GM20000 (cell line): ENCODE results near the gene CHMP5.

Experiments used
- DNase-seq: peaks from one replicate; pipeline ENCODE4 v3.0.0; 2012; ENCODE audit warnings: low spot score
- TF ChIP-seq, protein P1 (sequence below): IDR thresholded peaks from 2 replicates; pipeline ENCODE4 v1.5.1; 2012; ENCODE audit warnings: mild to moderate bottlenecking, control low read depth; ENCODE audit errors: extremely low read depth, missing control alignments

The CHMP5 gene

GRCh38 chr9:33300546-33300945 is 35.7 kb downstream of the CHMP5 start:
- TF ChIP-seq, protein P1, sequence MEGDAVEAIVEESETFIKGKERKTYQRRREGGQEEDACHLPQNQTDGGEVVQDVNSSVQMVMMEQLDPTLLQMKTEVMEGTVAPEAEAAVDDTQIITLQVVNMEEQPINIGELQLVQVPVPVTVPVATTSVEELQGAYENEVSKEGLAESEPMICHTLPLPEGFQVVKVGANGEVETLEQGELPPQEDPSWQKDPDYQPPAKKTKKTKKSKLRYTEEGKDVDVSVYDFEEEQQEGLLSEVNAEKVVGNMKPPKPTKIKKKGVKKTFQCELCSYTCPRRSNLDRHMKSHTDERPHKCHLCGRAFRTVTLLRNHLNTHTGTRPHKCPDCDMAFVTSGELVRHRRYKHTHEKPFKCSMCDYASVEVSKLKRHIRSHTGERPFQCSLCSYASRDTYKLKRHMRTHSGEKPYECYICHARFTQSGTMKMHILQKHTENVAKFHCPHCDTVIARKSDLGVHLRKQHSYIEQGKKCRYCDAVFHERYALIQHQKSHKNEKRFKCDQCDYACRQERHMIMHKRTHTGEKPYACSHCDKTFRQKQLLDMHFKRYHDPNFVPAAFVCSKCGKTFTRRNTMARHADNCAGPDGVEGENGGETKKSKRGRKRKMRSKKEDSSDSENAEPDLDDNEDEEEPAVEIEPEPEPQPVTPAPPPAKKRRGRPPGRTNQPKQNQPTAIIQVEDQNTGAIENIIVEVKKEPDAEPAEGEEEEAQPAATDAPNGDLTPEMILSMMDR = no peak
- no peak for DNase-seq

GRCh38 chr9:33304362-33304761 is 39.5 kb downstream of the CHMP5 start:
- DNase-seq = no peak
- TF ChIP-seq, protein P1 = no peak

DNA sequence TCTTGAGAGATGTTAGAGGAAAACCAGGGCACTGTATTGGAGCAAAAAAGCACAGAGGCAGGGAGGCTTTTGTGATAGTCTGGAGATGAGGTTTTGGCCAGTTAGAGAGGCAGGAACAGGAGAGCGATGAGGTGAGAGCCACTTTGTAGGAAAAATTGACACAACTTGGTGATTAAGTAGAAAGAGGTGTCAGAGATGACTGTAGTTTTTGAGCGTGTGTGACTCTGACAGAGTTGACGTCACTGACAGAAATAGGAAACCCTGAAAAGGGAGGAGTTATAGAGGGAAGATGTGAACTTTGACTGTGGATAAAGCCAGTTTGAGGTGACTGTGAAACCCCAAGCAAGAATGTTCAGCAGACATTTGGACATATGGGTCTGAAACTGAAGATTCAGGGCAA is 41.2 kb downstream of the CHMP5 start:
- no peak for DNase-seq
- TF ChIP-seq, protein P1 = no peak

GRCh38 chr9:33307067-33307466 is 42.2 kb downstream of the CHMP5 start:
- TF ChIP-seq, protein P1 = no peak
- no peak for DNase-seq

DNA sequence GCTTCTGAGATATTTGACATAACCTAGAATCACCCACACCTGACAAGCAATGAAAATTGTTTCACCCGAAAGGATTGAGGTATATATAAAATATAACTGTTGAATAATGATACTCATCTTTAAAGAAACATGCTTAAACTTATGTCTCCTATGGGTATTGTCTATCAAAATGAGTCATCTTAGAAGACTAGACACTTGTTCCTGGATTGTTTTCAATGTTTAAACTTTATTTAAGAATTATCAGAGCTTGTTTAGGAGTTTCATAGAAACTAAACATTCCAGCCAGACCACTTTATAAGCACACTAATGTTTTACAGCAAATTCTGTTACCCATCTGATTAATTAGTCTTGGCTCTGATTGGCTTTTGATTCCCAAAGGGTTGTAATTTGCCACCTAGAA is 45.1 kb downstream of the CHMP5 start:
- TF ChIP-seq, protein P1 = no peak
- DNase-seq = no peak

DNA sequence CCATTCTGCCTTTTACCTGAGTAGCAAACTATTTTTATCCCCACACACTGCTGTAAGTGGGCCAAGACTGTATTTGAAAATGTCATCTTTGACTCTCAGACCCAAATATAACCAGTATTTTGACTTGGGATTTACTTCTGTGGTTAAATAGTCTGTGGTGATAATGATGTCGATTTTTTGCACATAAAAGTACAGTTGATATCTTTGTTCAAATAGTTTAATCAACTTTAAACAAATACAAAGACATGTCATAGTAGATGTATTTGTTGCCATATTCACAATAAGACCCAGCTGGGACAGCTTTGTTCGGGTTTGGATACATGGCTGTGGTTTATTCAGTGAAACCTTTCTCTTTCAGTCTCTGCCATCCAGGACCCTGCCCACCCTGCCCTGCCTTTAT is 45.9 kb downstream of the CHMP5 start:
- TF ChIP-seq, protein P1 = no peak
- DNase-seq = no peak

GRCh38 chr9:33311953-33312352 is 47.1 kb downstream of the CHMP5 start:
- TF ChIP-seq, protein P1 = no peak

More at GRCh38 chr9:33311953-33312352, 47.1 kb downstream of the CHMP5 start:
- DNase-seq = no peak
